ENCODE data around the gene CDKN2B-AS1. TPM values are rescaled to one million over a fixed set of nuclear protein-coding genes. Genes with fewer than 3 reads are reported as not detected.
"Not testable (repeated sequence)": the region's sequence is repeated elsewhere in the genome, so short reads cannot be mapped to it uniquely, and the experiment has no call there.

Gene CDKN2B-AS1
- total RNA-seq, 1 experiment from 2014 or later = not detected

- H2BK5ac ChIP-seq (ENCODE audit: insufficient read length, low read length) = no peak overlapping the region
- H4K91ac ChIP-seq (ENCODE audit: insufficient read length, low read depth, low read length) = no peak overlapping the region
- H3K79me2 ChIP-seq (ENCODE audit: insufficient read depth, low read length) = no peaks in the 10 kb centered on the region
- no peaks in the 10 kb centered on the region for H3K79me1 ChIP-seq (ENCODE audit: insufficient read depth, low read depth, low read length, poor library complexity, severe bottlenecking)
- Mint-ChIP-seq H3K4me1 (no peaks in the 10 kb centered on the region), H3K36me3 (ENCODE audit: insufficient read depth in 1 of 3, low read depth in 3 of 3) (peaks cover 0 to 2% (median 0%) of the 10 kb centered on the region in 3 experiments; a peak in 1 of 7 replicates), H3K4me3 (no peak overlapping the region), H3K9me3 (peaks cover 0 to 7% of the 10 kb centered on the region in 2 experiments; a peak in 4 of 5 replicates), H3K27me3 (ENCODE audit: low read depth) (peaks cover 41% of the 10 kb centered on the region), H3K27ac (no peak overlapping the region)
- H4K20me1 ChIP-seq (ENCODE audit: control insufficient read depth, insufficient read depth, insufficient read length) = no peaks in the 10 kb centered on the region
- DNase-seq = no peak
- no peak for TF ChIP-seq CTCF (conservative IDR thresholded peaks at IDR 0.05)
- no peak overlapping the region for H3K23ac ChIP-seq (ENCODE audit: insufficient read length, low read depth, low read length)
- no peaks in the 10 kb centered on the region for H3K9me3 ChIP-seq (ENCODE audit: control insufficient read depth, low read depth, low read length)
- H2BK15ac ChIP-seq (ENCODE audit: low read depth, low read length) = no peak overlapping the region
- no peak overlapping the region for H3K9ac ChIP-seq (ENCODE audit: extremely low read depth, insufficient read length, low read length)
- no peak overlapping the region for H2BK12ac ChIP-seq (ENCODE audit: insufficient read length, low read depth, low read length)
- no peak overlapping the region for H2AK5ac ChIP-seq (ENCODE audit: insufficient read length, low read length)
- H4K8ac ChIP-seq (replicated peaks; ENCODE audit: insufficient read length, low read depth, low read length) = no peak overlapping the region
- H3K4me2 ChIP-seq (ENCODE audit: insufficient read depth, insufficient read length, low read length) = no peak overlapping the region
- H3K56ac ChIP-seq (ENCODE audit: insufficient read length, low read depth, low read length) = no peak overlapping the region
- H3T11ph ChIP-seq (ENCODE audit: low read length) = no peak overlapping the region
- no CpG with 5 or more reads among the region's 2 CpGs for WGBS (ENCODE audit: extremely low coverage, insufficient read length, low lambda C conversion rate)
- no peak overlapping the region for H3K4ac ChIP-seq (ENCODE audit: low read depth, low read length)
- no peak overlapping the region for H2BK20ac ChIP-seq (ENCODE audit: low read depth, low read length, poor library complexity, severe bottlenecking)
- no peaks in the 10 kb centered on the region for H3K4me1 ChIP-seq (ENCODE audit: insufficient read depth, low read length)
- peaks cover 3% of the 10 kb centered on the region; the same call in 1 of the 2 replicates for H3K27me3 ChIP-seq (ENCODE audit: insufficient read depth, low read length)
- H2BK120ac ChIP-seq (ENCODE audit: low read depth, low read length, poor library complexity, severe bottlenecking) = no peak overlapping the region
- no peak overlapping the region for H3K18ac ChIP-seq (ENCODE audit: insufficient read length, low read depth, low read length)
- H3K27ac ChIP-seq (ENCODE audit: insufficient read length, low read depth, low read length) = no peak overlapping the region
- H4K5ac ChIP-seq (ENCODE audit: insufficient read length, low read depth, low read length) = no peak overlapping the region
- no peaks in the 10 kb centered on the region for H3K23me2 ChIP-seq (ENCODE audit: insufficient read length, low read depth, low read length, poor library complexity, severe bottlenecking)
- no peak overlapping the region for H3K14ac ChIP-seq (ENCODE audit: insufficient read depth, low read length)
- H2AFZ ChIP-seq (ENCODE audit: low read length) = no peak overlapping the region
Observed at GRCh38 chr9:21958833-21959232, 35.8 kb upstream of the CDKN2B-AS1 start.

GRCh38 chr9:21959268-21959667 is 35.3 kb upstream of the CDKN2B-AS1 start:
- H3K9me3 Mint-ChIP-seq; H3K4me2 ChIP-seq (ENCODE audit: insufficient read depth, insufficient read length, low read length); H4K20me1 ChIP-seq (ENCODE audit: control insufficient read depth, insufficient read depth, insufficient read length); H3K4ac ChIP-seq (ENCODE audit: low read depth, low read length); H4K5ac ChIP-seq (ENCODE audit: insufficient read length, low read depth, low read length); H3K36me3 Mint-ChIP-seq (ENCODE audit: insufficient read depth in 1 of 3, low read depth in 3 of 3); H3K23me2 ChIP-seq (ENCODE audit: insufficient read length, low read depth, low read length, poor library complexity, severe bottlenecking); H3K27me3 ChIP-seq (ENCODE audit: insufficient read depth, low read length); H4K8ac ChIP-seq (replicated peaks; ENCODE audit: insufficient read length, low read depth, low read length); H3K9ac ChIP-seq (ENCODE audit: extremely low read depth, insufficient read length, low read length); H3K56ac ChIP-seq (ENCODE audit: insufficient read length, low read depth, low read length); H3K27ac Mint-ChIP-seq; H3K9me3 ChIP-seq (ENCODE audit: control insufficient read depth, low read depth, low read length); H3K79me1 ChIP-seq (ENCODE audit: insufficient read depth, low read depth, low read length, poor library complexity, severe bottlenecking); H3K18ac ChIP-seq (ENCODE audit: insufficient read length, low read depth, low read length); H3K14ac ChIP-seq (ENCODE audit: insufficient read depth, low read length); H4K91ac ChIP-seq (ENCODE audit: insufficient read length, low read depth, low read length); H3K4me1 ChIP-seq (ENCODE audit: insufficient read depth, low read length); H2BK12ac ChIP-seq (ENCODE audit: insufficient read length, low read depth, low read length); H3K4me3 Mint-ChIP-seq; H2AFZ ChIP-seq (ENCODE audit: low read length); H2BK15ac ChIP-seq (ENCODE audit: low read depth, low read length); DNase-seq; H2BK5ac ChIP-seq (ENCODE audit: insufficient read length, low read length); H3K27ac ChIP-seq (ENCODE audit: insufficient read length, low read depth, low read length); H2BK20ac ChIP-seq (ENCODE audit: low read depth, low read length, poor library complexity, severe bottlenecking); H3T11ph ChIP-seq (ENCODE audit: low read length); H3K4me1 Mint-ChIP-seq; H2AK5ac ChIP-seq (ENCODE audit: insufficient read length, low read length); H3K79me2 ChIP-seq (ENCODE audit: insufficient read depth, low read length); H2BK120ac ChIP-seq (ENCODE audit: low read depth, low read length, poor library complexity, severe bottlenecking); H3K23ac ChIP-seq (ENCODE audit: insufficient read length, low read depth, low read length): not testable (repeated sequence)
- peaks cover 44% of the 10 kb centered on the region for H3K27me3 Mint-ChIP-seq (ENCODE audit: low read depth)
- whole genome bisulfite sequencing (ENCODE audit: extremely low coverage, insufficient read length, low lambda C conversion rate) = no CpG with 5 or more reads among the region's 33 CpGs

Measured in H9 (cell line).